ENCODE measurements around the gene PPFIA4. TPM values are rescaled to one million over a fixed set of nuclear protein-coding genes. Genes with fewer than 3 reads are reported as not detected.

The PPFIA4 gene
- total RNA-seq, 2 experiments from 2014 or later: 4.5 to 6.5 TPM

- Mint-ChIP-seq H3K4me1 (ENCODE audit: low read depth) (no peaks in the 10 kb centered on the region), H3K9me3 (no peaks in the 10 kb centered on the region), H3K36me3 (ENCODE audit: low read depth) (no peaks in the 10 kb centered on the region), H3K27me3 (ENCODE audit: low read depth) (peaks cover 63% of the 10 kb centered on the region), H3K4me3 (no peak overlapping the region), H3K27ac (no peak overlapping the region)
- CTCF ChIA-PET: interaction anchor here (0.9 to 1.9 kb wide), 4 partner anchors 11 to 148 kb away, joined by 3 to 11 read pairs (median 4); no protein-coding TSS in a partner anchor
- intact Hi-C loops (cut with micrococcal nuclease): no loop called here
- no peak for DNase-seq
Measured at GRCh38 chr1:203121186-203122015, 95.1 kb downstream of the PPFIA4 start.

DNA sequence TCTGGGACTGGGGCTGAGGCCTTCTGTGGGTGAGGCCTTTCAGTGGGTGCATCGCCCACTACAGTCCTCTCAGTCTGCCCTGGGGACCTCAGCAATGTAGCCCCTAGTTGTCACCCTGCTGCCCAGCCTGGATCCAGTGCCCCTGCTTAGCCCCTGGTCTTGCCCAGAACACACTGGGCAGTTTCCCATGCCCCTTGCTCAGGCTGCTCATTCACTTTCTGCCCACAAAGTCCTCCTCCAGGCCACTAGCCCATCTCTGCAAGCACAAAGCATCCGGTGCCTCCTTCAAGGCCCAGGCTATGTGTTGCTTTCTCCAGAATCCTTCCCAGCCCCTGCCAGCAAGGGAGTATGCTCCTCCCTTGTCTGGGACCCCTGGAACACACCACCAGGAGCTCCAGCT is 95.9 kb downstream of the PPFIA4 start:
- no peak for DNase-seq
- peaks cover 68% of the 10 kb centered on the region for H3K27me3 Mint-ChIP-seq (ENCODE audit: low read depth)
- CTCF ChIA-PET: interaction anchor here (1.9 kb wide), 1 partner anchor 93 kb away, joined by 11 read pairs; no protein-coding TSS in a partner anchor

GRCh38 chr1:203124011-203124410 is 97.7 kb downstream of the PPFIA4 start:
- intact Hi-C loops (cut with micrococcal nuclease): no loop called here
- CTCF ChIA-PET: no interaction called here
- Mint-ChIP-seq H3K27me3 (ENCODE audit: low read depth) (peaks cover 70% of the 10 kb centered on the region), H3K9me3 (no peaks in the 10 kb centered on the region), H3K4me3 (no peak overlapping the region), H3K36me3 (ENCODE audit: low read depth) (no peaks in the 10 kb centered on the region), H3K4me1 (ENCODE audit: low read depth) (peaks cover 12% of the 10 kb centered on the region), H3K27ac (no peak overlapping the region)
- DNase-seq: no peak

More for the DNA sequence above, 95.9 kb downstream of the PPFIA4 start:
- Mint-ChIP-seq H3K4me1 (ENCODE audit: low read depth) (peaks cover 4% of the 10 kb centered on the region), H3K9me3 (no peaks in the 10 kb centered on the region), H3K4me3 (no peak overlapping the region), H3K36me3 (ENCODE audit: low read depth) (no peaks in the 10 kb centered on the region), H3K27ac (no peak overlapping the region)
- intact Hi-C loops (cut with micrococcal nuclease): no loop called here

- CTCF ChIA-PET: interaction anchor here (1.6 kb wide), 1 partner anchor 85 kb away, joined by 5 read pairs; no protein-coding TSS in a partner anchor
- no peak for DNase-seq
- no peak overlapping the region for H3K27ac Mint-ChIP-seq
- H3K4me3 Mint-ChIP-seq: no peak overlapping the region
- H3K27me3 Mint-ChIP-seq (ENCODE audit: low read depth): peaks cover 75% of the 10 kb centered on the region
- intact Hi-C loops (cut with micrococcal nuclease): no loop called here
- H3K4me1 Mint-ChIP-seq (ENCODE audit: low read depth): peaks cover 12% of the 10 kb centered on the region
- H3K36me3 Mint-ChIP-seq (ENCODE audit: low read depth): no peaks in the 10 kb centered on the region
- H3K9me3 Mint-ChIP-seq: no peaks in the 10 kb centered on the region
Measured at GRCh38 chr1:203124546-203125317, 98.4 kb downstream of the PPFIA4 start.

- intact Hi-C loops (cut with micrococcal nuclease): no loop called here
- no peaks in the 10 kb centered on the region for H3K9me3 Mint-ChIP-seq
- no peak for DNase-seq
- no peaks in the 10 kb centered on the region for H3K36me3 Mint-ChIP-seq (ENCODE audit: low read depth)
- H3K4me3 Mint-ChIP-seq: no peak overlapping the region
- peaks cover 64% of the 10 kb centered on the region for H3K27me3 Mint-ChIP-seq (ENCODE audit: low read depth)
- H3K27ac Mint-ChIP-seq: no peak overlapping the region
- CTCF ChIA-PET: interaction anchor here (1.5 to 1.6 kb wide), 2 partner anchors 47 to 87 kb away, joined by 4 to 5 read pairs; no protein-coding TSS in a partner anchor
- H3K4me1 Mint-ChIP-seq (ENCODE audit: low read depth): peaks cover 12% of the 10 kb centered on the region
Measured at GRCh38 chr1:203126151-203126865, 100.0 kb downstream of the PPFIA4 start.

DNA sequence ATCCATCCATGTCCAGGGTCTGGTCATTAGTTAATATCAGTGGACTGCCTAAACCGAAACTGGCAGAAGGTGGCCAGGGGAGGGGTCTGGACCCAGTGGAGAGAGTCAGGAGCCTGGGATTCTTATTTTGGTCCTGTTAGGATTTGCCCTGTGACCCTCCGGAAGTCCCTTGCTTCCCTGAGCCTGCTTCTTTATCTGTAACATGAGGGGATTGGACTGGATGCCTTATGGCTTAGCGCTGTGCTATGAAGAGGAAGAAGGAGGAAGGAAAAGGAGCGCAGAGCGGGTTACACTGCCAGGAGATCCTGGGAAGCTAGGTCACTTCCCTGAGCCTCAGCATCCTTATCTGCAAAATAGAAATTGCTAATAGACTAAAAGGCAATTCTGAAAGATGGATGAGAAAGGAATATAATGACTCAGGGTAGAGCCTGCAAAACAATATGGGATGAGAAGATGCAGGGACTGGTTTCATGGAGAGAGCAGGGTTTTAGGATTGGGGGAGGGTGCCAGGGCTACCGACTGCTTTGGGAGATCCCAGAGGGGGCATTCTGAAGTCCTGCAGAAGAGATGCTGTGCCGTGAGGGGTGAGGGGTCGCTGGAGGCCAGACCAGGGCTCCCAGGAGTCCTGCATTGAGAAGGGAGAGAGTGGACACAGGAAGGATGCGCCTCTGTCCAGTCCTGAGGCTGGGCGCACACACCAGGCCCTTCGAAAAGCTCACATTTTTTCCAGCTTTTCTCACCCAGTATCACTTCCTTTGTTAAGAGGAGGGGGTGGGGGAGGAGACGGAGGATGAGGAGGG is 100.8 kb downstream of the PPFIA4 start:
- Mint-ChIP-seq H3K27ac (no peak overlapping the region), H3K9me3 (no peaks in the 10 kb centered on the region), H3K4me1 (ENCODE audit: low read depth) (peaks cover 12% of the 10 kb centered on the region), H3K27me3 (ENCODE audit: low read depth) (peaks cover 60% of the 10 kb centered on the region), H3K36me3 (ENCODE audit: low read depth) (no peaks in the 10 kb centered on the region), H3K4me3 (no peak overlapping the region)
- CTCF ChIA-PET: interaction anchor here (1.5 kb wide), 2 partner anchors 9 to 46 kb away, joined by 3 to 4 read pairs; no protein-coding TSS in a partner anchor
- intact Hi-C loops (cut with micrococcal nuclease): no loop called here
- DNase-seq: no peak

DNA sequence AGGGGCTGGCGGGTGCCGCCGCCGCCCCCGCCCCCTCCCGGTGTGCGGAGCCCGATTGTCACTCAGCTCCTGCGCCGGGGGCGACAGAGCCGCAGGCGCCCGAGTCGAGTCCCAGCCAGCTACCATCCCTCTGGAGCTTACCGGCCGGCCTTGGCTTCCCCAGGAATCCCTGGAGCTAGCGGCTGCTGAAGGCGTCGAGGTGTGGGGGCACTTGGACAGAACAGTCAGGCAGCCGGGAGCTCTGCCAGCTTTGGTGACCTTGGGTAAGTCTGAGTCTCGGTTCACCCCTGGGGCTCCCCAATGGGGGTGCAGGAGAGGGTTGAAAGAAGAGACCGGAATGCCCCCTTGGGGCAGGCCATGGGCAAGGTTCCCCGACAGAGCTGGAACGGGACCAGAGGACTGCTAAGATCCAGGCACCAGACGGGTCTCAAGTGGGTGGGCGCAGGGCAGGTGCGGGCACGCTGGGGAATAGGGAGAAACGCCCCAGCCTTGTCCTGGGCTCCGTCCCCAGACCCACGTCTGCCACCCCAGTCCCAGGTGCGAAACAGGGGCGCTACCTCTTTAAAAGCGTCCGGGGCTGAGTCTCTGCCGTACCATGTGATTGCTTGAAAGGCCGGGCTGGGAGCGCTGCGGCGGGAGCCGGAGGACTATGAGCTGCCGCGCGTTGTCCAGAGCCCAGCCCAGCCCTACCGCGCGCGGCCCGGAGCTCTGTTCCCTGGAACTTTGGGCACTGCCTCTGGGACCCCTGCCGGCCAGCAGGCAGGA is 101.6 kb downstream of the PPFIA4 start, which contains the start of gene ADORA1:
Gene ADORA1 (plus strand): TSS at position 61 of the 765 bp plus-strand sequence. CDS start 1,116 bp downstream, outside the sequence.
- CTCF ChIA-PET: interaction anchor here (1.5 kb wide), 1 partner anchor 10 kb away, joined by 3 read pairs; no protein-coding TSS in a partner anchor
- H3K4me3 Mint-ChIP-seq: no peak within 1 kb of the TSS

DNA sequence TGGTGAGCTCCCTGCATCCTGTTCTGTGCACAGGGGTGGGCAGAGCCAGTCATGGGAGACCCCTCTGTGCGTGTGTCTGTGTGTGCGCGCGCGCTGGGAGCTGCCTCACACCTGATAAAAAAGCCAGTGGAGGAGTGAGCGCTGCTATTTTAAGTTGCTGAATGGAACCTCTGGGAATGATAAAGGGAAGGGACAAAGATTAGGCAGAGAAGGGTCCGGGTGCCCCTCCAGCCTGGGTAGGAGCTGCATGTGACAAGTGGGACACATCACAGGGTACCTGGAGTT is 102.1 kb downstream of the PPFIA4 start:
- H3K9me3 Mint-ChIP-seq: no peaks in the 10 kb centered on the region
- no peak for DNase-seq
- H3K4me3 Mint-ChIP-seq: no peak overlapping the region
- CTCF ChIA-PET: interaction anchor here (1.5 kb wide), 1 partner anchor 10 kb away, joined by 3 read pairs; no protein-coding TSS in a partner anchor
- no peaks in the 10 kb centered on the region for H3K36me3 Mint-ChIP-seq (ENCODE audit: low read depth)
- no peak overlapping the region for H3K27ac Mint-ChIP-seq
- intact Hi-C loops (cut with micrococcal nuclease): no loop called here
- H3K4me1 Mint-ChIP-seq (ENCODE audit: low read depth): peaks cover 12% of the 10 kb centered on the region
- H3K27me3 Mint-ChIP-seq (ENCODE audit: low read depth): peaks cover 56% of the 10 kb centered on the region

More for the DNA sequence above, 101.6 kb downstream of the PPFIA4 start, which contains the start of gene ADORA1:
- no peaks in the 10 kb centered on the region for H3K36me3 Mint-ChIP-seq (ENCODE audit: low read depth)
- no peak within 1 kb of the TSS for H3K27ac Mint-ChIP-seq
- H3K9me3 Mint-ChIP-seq: no peaks in the 10 kb centered on the region
- intact Hi-C loops (cut with micrococcal nuclease): no loop called here
- peaks cover 12% of the 10 kb centered on the region for H3K4me1 Mint-ChIP-seq (ENCODE audit: low read depth)
- H3K27me3 Mint-ChIP-seq (ENCODE audit: low read depth): peaks cover 56% of the 10 kb centered on the region
- DNase-seq: no peak

Other genes starting within 250 kb of the PPFIA4 start
- gene KDM5B, start 218.1 kb upstream of the PPFIA4 start, total RNA-seq: 10 to 100 TPM; 16.8 to 18.2 TPM
- under 1 TPM; 0.37 to 0.43 TPM for gene PCAT6, start 215.5 kb upstream of the PPFIA4 start, total RNA-seq
- 1 to 10 TPM; 5.9 to 6.2 TPM for gene RABIF, start 137.3 kb upstream of the PPFIA4 start, total RNA-seq
- gene KLHL12, start 99.3 kb upstream of the PPFIA4 start, total RNA-seq: 10 to 100 TPM; 42.5 to 42.6 TPM
- 10 to 100 TPM; 75.5 to 77.0 TPM for gene ADIPOR1, start 68.2 kb upstream of the PPFIA4 start, total RNA-seq
- gene CYB5R1, start 59.2 kb upstream of the PPFIA4 start, total RNA-seq: 10 to 100 TPM; 13.5 to 14.1 TPM
- 10 to 100 TPM; 80.3 to 90.6 TPM for gene TMEM183A, start 19.1 kb upstream of the PPFIA4 start, total RNA-seq
- not detected for gene MYOG, start 59.5 kb downstream of the PPFIA4 start, total RNA-seq
- gene ADORA1, start 101.2 kb downstream of the PPFIA4 start, total RNA-seq: not detected
- gene MYBPH, start 149.3 kb downstream of the PPFIA4 start, total RNA-seq: not detected
- gene CHI3L1, start 160.2 kb downstream of the PPFIA4 start, total RNA-seq: under 1 TPM; 0.24 to 0.44 TPM
- gene CHIT1, start 203.2 kb downstream of the PPFIA4 start, total RNA-seq: 1 to 10 TPM; 1.1 to 1.3 TPM

Data from activated naive CD4-positive, alpha-beta T cell treated with anti-CD3 and anti-CD28 coated beads for 36 hours (primary cell).